NCI-H146 treated with DMSO at 0.1 percent for 48 hours (cell line): ENCODE measurements around the gene FRMPD1.
"Not testable (repeated sequence)": the region's sequence is repeated elsewhere in the genome, so short reads cannot be mapped to it uniquely, and the experiment has no call there.

ENCODE experiments used
- DNase-seq: peaks from one replicate; lab custom pipeline; 2025; ENCODE audit not compliant: unreplicated experiment; lab: John Stamatoyannopoulos, UW

The FRMPD1 gene

GRCh38 chr9:37650873-37651768, at the start of gene FRMPD1:
Gene FRMPD1 (plus strand): TSS chr9:37650954. CDS start chr9:37692642, 41,688 bp downstream.
- peak; percentile 65 for DNase-seq

- not testable (repeated sequence) for DNase-seq
Measured at GRCh38 chr9:37602061-37602460, 48.7 kb upstream of the FRMPD1 start.

DNA sequence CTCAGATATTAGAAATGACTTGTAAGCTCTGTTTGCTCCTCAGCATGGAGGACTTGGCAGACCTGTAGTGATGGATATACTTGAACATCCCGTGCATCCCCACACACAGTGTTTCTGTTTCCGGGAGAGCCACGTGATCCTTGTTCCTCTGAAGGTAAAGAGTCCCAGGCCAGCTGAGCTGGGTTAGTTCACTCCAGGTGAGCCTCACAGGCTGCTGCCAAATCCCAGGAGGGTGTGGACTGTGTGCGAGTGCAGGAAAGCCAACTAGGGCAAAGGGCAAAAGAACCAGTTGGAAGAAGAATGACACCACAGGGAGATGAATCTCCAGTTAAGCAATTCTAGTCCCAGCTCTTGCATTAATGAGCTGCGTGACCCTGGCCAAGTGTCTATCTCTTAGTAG, 47.9 kb upstream of the FRMPD1 start:
- DNase-seq = no peak

DNA sequence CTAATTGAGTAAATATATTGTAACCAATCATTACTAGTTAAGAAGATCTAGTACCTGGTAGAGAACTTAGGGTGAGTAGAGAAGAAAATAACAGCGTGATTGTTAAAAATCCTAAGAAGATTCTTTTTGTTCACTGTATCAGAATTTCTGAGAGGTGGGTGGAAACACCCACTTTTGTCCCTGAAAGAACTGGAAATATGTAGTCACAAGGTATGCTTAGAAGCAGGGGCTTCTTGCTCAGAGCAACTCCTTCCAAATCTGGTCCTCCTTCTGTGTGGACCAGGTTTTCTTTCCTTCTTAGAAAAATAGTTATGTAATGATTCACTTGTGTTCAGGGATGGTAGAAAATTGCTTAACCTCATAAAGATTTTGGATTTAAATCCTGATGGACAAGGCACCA, 46.5 kb upstream of the FRMPD1 start:
- no peak for DNase-seq

GRCh38 chr9:37608250-37608649, 42.5 kb upstream of the FRMPD1 start:
- DNase-seq = no peak

- no peak for DNase-seq
Measured at GRCh38 chr9:37609735-37610397, 40.9 kb upstream of the FRMPD1 start.

DNA sequence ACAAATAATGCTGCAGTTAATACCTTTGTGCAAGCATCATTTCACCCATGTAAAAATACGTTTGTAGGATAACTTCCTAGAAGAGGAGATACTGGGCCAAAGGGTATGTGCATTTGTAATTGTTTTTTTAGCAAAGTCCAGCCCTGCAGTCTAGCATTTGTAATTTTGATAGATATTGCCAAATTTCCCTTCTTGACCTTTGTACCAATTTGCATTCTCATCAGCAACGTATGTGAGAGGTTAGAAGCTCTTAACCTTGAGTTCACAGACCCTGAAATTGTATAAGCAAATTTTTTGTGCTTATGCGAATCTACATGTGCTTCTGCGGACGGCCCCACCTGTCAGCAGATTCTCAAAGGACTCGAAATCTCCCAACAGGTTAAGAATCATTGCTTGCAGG, 39.7 kb upstream of the FRMPD1 start:
- no peak for DNase-seq

DNA sequence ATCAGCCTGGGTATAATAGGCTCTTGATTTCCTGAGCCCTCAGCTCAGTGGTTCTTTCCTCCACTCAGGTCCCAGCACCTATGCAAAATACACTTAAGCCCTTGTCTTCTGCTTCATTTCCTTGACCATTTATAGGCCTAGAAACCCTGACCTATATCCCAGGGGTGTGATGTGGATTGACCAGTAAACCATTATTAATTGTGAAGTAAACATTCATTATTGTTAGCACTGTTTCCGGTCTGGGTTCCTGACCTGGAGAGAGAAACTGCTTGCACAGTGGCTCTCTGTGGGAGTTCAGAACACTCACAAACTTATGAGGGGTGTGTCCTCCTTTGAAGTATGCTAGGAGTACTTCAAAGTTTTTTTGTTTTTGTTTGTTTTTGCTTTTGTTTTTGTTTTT, 38.8 kb upstream of the FRMPD1 start:
- no peak for DNase-seq

GRCh38 chr9:37617161-37617560, 33.6 kb upstream of the FRMPD1 start:
- no peak for DNase-seq

DNA sequence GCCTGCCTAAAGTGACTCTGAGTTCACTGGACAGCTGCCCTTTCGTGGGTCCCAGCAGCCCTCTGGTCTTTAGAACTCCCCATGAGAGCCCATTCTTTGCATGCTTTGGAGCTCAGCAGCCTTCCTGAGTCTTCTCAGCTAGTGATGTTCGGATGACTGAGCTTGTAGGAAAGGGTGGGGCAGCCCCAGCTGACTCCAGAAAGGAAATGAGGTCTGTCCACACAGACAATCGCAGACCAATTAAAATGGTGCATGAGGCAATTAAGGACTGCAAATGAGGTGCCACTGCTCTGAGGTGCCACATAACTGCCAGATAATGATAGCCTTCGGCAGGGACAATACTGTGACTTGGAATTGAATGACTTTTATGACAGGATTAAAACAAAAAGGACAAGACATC, 32.9 kb upstream of the FRMPD1 start:
- DNase-seq = peak; percentile 77

DNA sequence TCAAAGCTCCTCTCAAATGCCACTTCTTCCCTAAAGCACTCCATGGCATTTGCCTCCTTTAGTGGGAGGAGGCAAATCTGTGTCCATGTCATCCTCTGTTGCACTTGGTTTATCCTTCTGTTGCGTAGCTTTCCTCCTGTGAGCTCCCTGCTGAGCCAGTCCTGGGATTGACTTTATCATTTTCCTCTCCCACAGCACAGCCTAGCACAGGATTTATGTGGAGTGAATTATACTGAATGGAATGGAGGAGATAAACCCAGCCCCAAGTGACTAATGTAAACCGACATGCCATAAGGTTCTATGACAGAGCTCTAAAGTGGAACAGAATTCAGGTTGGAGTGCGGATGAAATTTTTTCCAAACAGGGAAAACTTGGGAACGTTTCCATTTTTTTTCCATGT, 31.9 kb upstream of the FRMPD1 start:
- no peak for DNase-seq

DNA sequence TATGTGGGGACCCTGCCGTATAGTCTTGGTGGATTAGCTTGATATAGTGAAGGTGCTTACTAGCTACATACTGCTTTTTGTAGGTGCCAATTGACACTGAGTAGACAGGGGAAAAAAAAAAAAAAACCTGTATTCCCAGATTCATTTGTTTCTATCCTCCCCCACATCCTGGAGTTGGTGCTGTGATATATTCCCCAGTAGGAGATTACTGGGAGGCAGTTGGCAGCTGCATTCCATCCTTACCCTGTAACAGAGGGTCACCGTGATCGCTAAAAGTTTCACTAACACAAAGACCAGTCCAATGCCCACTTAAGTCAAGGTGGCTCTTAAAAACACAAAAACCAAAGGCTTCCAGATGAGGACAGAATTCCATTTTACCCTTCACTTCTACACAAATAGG, 30.9 kb upstream of the FRMPD1 start:
- no peak for DNase-seq

- no peak for DNase-seq
Measured at GRCh38 chr9:37620396-37620795, 30.4 kb upstream of the FRMPD1 start.

DNA sequence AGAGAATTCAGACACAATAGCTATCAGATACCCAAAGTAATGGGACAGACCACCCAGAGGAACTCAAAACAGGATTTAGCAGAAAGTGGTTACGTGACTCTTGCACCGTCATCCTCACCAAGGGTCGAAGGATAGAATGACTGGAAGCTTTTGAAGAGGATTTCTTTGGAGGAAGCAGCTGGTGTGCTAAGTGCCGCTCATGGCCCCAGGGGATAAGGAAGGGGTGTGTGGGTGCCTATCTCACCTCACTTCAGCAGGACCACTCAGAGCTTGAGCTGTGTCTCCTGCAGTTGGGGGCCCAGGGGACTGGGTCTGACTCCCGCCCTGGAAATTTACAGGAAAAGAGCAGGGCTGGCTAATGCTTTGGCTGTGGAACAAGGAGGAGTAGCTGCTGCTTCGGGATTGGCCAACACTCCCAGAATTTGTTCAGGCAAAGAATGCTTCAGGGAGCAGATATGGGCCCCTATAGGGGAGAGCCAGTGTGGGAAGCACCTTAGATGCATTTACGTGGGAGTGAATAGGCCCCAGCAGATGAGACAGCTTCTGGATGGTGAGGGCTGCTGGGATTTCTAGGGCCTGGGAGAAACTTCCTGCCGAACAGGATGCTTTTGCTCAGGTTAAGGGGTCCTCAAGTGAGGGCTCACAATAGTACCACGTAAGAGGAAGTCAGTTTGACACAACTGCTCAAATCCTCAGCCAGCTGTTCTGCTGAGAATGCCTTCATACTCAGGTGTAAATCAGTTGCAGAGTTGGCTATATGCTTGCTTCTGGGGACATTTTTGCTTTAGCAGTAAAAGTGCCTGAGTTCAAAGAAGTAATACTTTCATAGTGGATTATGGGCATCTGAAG, 29.3 kb upstream of the FRMPD1 start:
- DNase-seq = no peak

GRCh38 chr9:37622462-37622861, 28.3 kb upstream of the FRMPD1 start:
- DNase-seq = no peak

DNA sequence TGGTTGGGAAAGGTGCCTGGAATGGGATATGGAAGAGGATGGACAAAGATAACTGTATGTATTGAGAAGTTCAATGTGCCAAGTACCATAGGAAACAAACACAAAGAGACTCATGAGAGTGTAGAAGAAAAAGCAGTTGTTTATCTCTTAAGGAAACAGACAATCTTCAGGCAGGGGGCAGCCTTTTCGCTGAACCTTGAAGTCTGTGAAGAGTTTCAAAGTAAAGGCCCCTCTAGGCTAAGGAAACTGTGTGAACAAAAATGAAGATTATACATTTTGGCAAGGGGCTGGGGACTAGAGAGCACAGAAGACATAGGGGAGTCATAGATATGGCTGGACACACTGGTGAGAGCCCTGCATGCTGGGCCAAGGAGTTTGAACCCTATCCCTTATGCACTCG, 27.5 kb upstream of the FRMPD1 start:
- no peak for DNase-seq

GRCh38 chr9:37624073-37624472, 26.7 kb upstream of the FRMPD1 start:
- peak; percentile 80 for DNase-seq

DNA sequence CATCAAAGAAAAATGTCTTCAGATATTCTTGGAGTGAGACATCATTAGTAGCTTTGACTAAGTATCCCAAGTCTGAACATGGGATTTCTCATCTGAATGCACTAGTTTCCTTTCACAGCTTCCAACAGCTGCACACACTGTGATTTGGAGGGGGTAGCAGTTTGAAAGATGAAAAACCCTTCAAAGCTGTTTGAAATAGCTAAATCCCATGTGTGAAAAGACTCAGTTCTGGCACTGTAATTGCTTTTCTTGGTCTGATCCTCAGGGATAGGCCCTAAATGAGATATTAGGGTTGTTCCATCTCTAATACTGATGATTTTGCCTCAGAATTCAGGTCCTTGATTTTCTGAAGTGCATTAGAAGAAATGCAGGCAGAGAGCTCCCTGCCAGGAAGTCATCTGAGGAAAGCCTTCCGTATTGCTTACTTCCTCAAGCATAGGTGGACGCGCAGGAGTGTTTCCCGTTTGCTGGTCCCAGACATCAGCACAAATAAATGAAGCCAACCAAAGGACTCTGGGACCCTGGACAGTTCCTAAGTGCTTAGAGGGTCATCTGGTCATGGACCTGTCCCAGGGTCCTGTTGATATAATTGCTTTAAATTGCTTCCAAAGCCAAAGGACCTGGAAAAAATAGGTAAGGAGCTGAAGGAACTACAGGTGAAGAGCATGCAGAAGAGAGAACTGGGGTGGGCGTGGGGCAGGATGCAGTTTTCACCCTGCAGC, 25.6 kb upstream of the FRMPD1 start:
- no peak for DNase-seq

GRCh38 chr9:37625758-37626147, 25.0 kb upstream of the FRMPD1 start:
- no peak for DNase-seq

DNA sequence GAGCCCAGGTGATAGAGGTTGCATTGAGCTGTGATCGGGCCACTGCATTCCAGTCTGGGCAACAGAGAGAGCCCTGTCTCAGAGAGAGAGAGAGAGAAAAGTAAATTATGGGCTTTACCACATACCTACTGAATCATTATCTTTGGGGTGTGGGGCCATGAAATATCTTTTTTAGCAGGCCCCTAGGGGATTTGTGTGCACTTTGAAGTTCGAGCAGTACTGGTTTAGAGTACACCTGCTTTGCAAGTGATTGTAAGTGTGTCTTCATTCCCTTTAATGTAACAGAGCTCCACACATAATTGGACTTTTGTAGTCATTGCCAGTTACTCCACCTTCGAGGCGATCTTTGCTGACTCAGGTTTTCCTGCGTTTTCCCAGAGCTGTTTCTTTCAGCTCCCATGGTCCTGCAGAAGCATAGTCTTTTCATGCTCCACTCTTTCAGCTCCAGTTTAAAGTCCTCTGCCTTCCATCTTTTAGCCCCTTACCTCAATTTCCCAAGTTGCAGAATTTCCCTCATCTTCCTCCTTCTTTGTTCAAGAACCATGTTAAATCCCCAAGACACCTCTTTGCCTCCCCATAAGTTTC, 24.0 kb upstream of the FRMPD1 start:
- DNase-seq = no peak

GRCh38 chr9:37632479-37632878, 18.3 kb upstream of the FRMPD1 start:
- no peak for DNase-seq
